Measurements from ENCODE around the gene ZNF746. TPM values are rescaled to one million over a fixed set of nuclear protein-coding genes. Genes with fewer than 3 reads are reported as not detected.
A peak's percentile ranks its signal among the peaks of the same experiment; 100 is the strongest.

ZNF746 gene
- total RNA-seq, 4 donors from 2014 or later: 15.1 to 30.4 (median 25.0) TPM

DNA sequence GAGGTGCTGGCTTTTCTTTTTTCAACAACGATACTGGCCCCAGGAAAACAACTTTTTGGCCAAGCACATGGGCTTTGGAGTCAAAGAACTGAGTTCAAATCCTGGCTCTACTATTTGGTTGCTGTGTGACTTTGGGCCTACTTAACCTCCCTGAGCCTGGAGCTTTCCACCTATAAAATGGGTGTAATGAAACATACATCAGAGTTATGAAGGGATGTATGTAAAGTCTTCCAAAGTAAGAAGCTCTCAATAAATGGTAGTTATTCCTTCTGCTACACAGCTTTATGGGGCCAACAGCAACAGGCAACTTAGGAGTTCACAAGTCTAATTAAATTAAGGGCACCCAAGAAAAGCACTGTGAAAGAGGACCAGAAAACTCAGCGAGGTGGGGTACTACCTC is 69.7 kb downstream of the ZNF746 start:
- no peak for TF ChIP-seq CTCF (IDR thresholded peaks at IDR 0.05)
- no peak for DNase-seq (ENCODE audit: low spot score)
- ATAC-seq (ENCODE audit: low FRiP score): no peak

GRCh38 chr7:149427096-149427680 is 70.4 kb downstream of the ZNF746 start:
- DNase-seq (ENCODE audit: low spot score): no peak
- no peak for ATAC-seq (ENCODE audit: low FRiP score)
- no peak for TF ChIP-seq CTCF (IDR thresholded peaks at IDR 0.05)

DNA sequence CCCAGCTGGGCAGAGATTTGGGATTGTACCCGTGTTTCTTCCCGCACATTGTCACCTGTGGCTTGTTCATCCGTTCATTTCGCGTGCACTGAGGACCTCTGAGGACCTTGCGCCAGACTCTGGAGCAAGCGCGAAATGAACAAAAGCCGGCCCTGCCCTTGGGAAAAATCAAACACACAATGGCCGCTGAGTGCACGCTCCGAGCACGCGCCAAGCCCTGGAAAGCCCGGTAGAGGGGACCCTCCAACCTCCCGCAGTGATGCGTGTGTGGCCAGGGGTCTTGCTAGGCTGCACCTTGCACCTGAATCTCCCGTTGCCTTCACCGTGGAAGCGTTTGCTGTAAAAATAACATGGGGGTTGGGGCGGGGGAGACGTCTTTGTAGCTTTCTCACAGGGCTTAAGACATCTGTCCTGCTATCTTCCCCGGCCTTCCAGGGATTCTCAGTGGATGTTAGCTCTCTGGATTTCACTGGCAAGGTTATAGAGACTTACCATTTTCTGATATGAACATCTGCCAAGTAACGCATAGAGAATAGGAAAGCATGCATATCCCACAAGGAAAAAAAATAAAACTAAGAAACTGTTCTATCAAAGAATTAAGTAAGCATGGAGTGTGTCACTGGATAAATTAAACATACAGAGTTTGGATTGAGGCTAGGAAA is 74.0 kb downstream of the ZNF746 start:
- DNase-seq (ENCODE audit: low spot score) (no peak), ATAC-seq (ENCODE audit: low FRiP score) (peak; percentile 39)
- no peak for TF ChIP-seq CTCF (IDR thresholded peaks at IDR 0.05)

DNA sequence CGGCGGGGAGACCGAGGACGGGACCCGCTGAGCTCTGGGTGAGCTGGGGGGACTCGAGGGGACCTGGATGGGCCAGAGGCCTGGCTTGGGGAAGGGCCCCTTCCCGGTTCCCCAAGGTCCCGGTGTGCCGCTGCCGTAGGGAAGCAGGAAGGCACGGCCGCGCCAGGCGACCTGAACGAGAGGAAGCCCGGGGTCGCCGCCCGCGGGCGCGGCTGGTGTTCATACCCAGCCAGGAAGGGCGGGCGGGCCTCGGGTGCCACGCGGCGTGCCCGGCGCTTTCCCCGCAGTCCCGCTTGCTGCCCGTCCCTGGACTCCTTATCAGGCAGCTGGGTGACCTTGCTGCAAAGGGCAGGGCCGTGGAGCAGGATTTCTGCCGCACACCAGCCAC is 74.7 kb downstream of the ZNF746 start:
- DNase-seq (ENCODE audit: low spot score) (no peak), ATAC-seq (ENCODE audit: low FRiP score) (no peak)
- TF ChIP-seq CTCF (IDR thresholded peaks at IDR 0.05): no peak

Other genes starting within 250 kb of the ZNF746 start
- gene ZNF783, start 235.6 kb downstream of the ZNF746 start, total RNA-seq: 10 to 100 TPM in 3 of 4 donors, 1 to 10 TPM in 1; 9.7 to 24.6 (median 15.9) TPM
- gene ZNF777, start 36.7 kb downstream of the ZNF746 start, total RNA-seq: 10 to 100 TPM in 1 of 4 donors, 1 to 10 TPM in 3; 5.4 to 11.8 (median 5.9) TPM

Measured in omental fat pad (tissue), 4 donors.